ENCODE data around the gene NDUFS4.
"Not testable (repeated sequence)": the region's sequence is repeated elsewhere in the genome, so short reads cannot be mapped to it uniquely, and the experiment has no call there.

The NDUFS4 gene

GRCh38 chr5:53607886-53608285 is 47.4 kb downstream of the NDUFS4 start:
- no peak overlapping the region for H3K4me3 ChIP-seq (ENCODE audit: low read depth, low read length)
- TF ChIP-seq CTCF (IDR thresholded peaks at IDR 0.05; ENCODE audit: low read depth, low read length, missing control alignments): no peak
- no peak for DNase-seq (ENCODE audit: low read depth)

- H3K4me3 ChIP-seq (ENCODE audit: low read depth, low read length); DNase-seq (ENCODE audit: low read depth): not testable (repeated sequence)
Observed at GRCh38 chr5:53608897-53609296, 48.5 kb downstream of the NDUFS4 start.

- DNase-seq (ENCODE audit: low read depth): no peak
- no peak for TF ChIP-seq CTCF (IDR thresholded peaks at IDR 0.05; ENCODE audit: low read depth, low read length, missing control alignments)
- no peak overlapping the region for H3K4me3 ChIP-seq (ENCODE audit: low read depth, low read length)
Observed at GRCh38 chr5:53613061-53613460, 52.6 kb downstream of the NDUFS4 start.

GRCh38 chr5:53613536-53613935 is 53.1 kb downstream of the NDUFS4 start:
- DNase-seq (ENCODE audit: low read depth): no peak
- TF ChIP-seq CTCF (IDR thresholded peaks at IDR 0.05; ENCODE audit: low read depth, low read length, missing control alignments): no peak
- no peak overlapping the region for H3K4me3 ChIP-seq (ENCODE audit: low read depth, low read length)

DNA sequence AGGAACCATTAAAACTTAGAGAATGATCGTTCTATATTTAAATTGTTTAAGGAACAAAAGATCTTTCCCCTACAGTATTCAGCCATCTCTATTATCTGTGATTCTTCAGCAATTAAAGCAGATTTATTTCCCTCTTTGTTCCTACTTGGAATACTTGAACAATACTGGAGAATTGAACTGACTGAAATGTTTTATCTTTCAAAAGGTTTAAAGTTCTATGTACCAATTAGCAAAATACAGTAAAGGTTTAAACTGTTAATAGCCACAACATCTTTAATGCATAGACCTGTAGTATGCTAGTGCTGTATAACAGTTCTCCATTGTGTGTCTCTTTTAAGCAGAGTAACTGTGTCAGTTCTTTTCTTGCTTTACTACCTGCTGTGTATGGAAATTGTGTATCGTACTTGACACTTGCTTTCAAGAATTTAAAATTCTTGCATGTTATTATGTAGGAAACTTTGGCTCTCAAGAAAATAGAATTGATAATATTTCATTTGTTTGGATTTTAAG is 54.0 kb downstream of the NDUFS4 start:
- H3K4me3 ChIP-seq (ENCODE audit: low read depth, low read length): no peak overlapping the region
- no peak for TF ChIP-seq CTCF (IDR thresholded peaks at IDR 0.05; ENCODE audit: low read depth, low read length, missing control alignments)
- no peak for DNase-seq (ENCODE audit: low read depth)

- no peak overlapping the region for H3K4me3 ChIP-seq (ENCODE audit: low read depth, low read length)
- no peak for DNase-seq (ENCODE audit: low read depth)
- no peak for TF ChIP-seq CTCF (IDR thresholded peaks at IDR 0.05; ENCODE audit: low read depth, low read length, missing control alignments)
Observed at GRCh38 chr5:53616939-53617549, 56.6 kb downstream of the NDUFS4 start.

GRCh38 chr5:53631251-53631650 is 70.8 kb downstream of the NDUFS4 start:
- no peak for TF ChIP-seq CTCF (IDR thresholded peaks at IDR 0.05; ENCODE audit: low read depth, low read length, missing control alignments)
- DNase-seq (ENCODE audit: low read depth): no peak
- H3K4me3 ChIP-seq (ENCODE audit: low read depth, low read length): no peak overlapping the region

All from GM12864 (cell line).